Neural cell (in vitro differentiated cells): ENCODE measurements around the gene EPO. TPM values are rescaled to one million over a fixed set of nuclear protein-coding genes. Genes with fewer than 3 reads are reported as not detected.

Source experiments
- H2AFZ ChIP-seq: fragments of 200-600, 300-800 bp; sonication (generic), shearing (Covaris generic); 2 replicates; pipeline ENCODE4 v1.6.0; 2014; ENCODE audit warnings: low read depth, mild to moderate bottlenecking, antibody characterized with exemption, low read length, moderate library complexity
- H3F3A ChIP-seq: fragments of 200-600 bp; shearing (Covaris generic); 2 replicates; pipeline ENCODE4 v1.6.1; 2016; ENCODE audit warnings: mild to moderate bottlenecking, moderate library complexity, mixed read lengths, antibody characterized with exemption, low read length; ENCODE audit not compliant: insufficient read depth, poor library complexity, severe bottlenecking
- H3K27ac ChIP-seq: fragments of 200-600, 300-800 bp; sonication (generic), shearing (Covaris generic); 2 replicates; pipeline ENCODE4 v1.5.1; 2014; ENCODE audit warnings: mild to moderate bottlenecking, low read length, moderate library complexity
- H3K27me3 ChIP-seq: fragments of 300-800, 200-600 bp; sonication (generic), shearing (Covaris generic); 2 replicates; pipeline ENCODE4 v1.6.0; 2014; ENCODE audit warnings: mild to moderate bottlenecking, low read depth, low read length, moderate library complexity; ENCODE audit not compliant: insufficient read depth
- H3K36me3 ChIP-seq: fragments of 300-800, 200-600 bp; sonication (generic), shearing (Covaris generic); 2 replicates; pipeline ENCODE4 v1.5.1; 2014; ENCODE audit warnings: mild to moderate bottlenecking, antibody characterized with exemption, low read length, moderate library complexity; ENCODE audit not compliant: insufficient read depth
- H3K4me2 ChIP-seq: fragments of 300-800, 200-600 bp; sonication (generic), shearing (Covaris generic); 2 replicates; pipeline ENCODE4 v1.6.0; 2014; ENCODE audit warnings: mild to moderate bottlenecking, low read length
- H3K4me3 ChIP-seq: fragments of 300-800, 200-600 bp; sonication (generic), shearing (Covaris generic); 2 replicates; pipeline ENCODE4 v1.5.1; 2014; ENCODE audit warnings: mild to moderate bottlenecking, low read length, moderate library complexity
- H3K79me2 ChIP-seq: fragments of 200-600 bp; shearing (Covaris generic); replicated peaks from 2 replicates; pipeline ENCODE4 v1.6.0; 2014; ENCODE audit warnings: mild to moderate bottlenecking, low read length, moderate library complexity; ENCODE audit not compliant: insufficient read depth
- H3K9ac ChIP-seq: fragments of 300-800, 200-600 bp; sonication (generic), shearing (Covaris generic); 2 replicates; pipeline ENCODE4 v1.6.1; 2016; ENCODE audit warnings: mild to moderate bottlenecking, low read length, mixed read lengths
- H3K9me2 ChIP-seq: fragments of 200-600 bp; shearing (Covaris generic); 2 replicates; pipeline ENCODE4 v1.6.1; 2016; ENCODE audit warnings: mild to moderate bottlenecking, low read length, mixed read lengths; ENCODE audit not compliant: insufficient read depth
- H3K9me3 ChIP-seq: fragments of 200-600, 300-800 bp; sonication (generic), shearing (Covaris generic); 2 replicates; pipeline ENCODE4 v1.6.1; 2016; ENCODE audit warnings: mild to moderate bottlenecking, mixed run types, low read length, moderate library complexity, mixed read lengths
- H4K20me1 ChIP-seq: fragments of 200-600 bp; shearing (Covaris generic); 2 replicates; pipeline ENCODE4 v1.6.1; 2016; ENCODE audit warnings: mild to moderate bottlenecking, mixed run types; ENCODE audit not compliant: insufficient read depth
- CTCF ChIP-seq: fragments of 450-650 bp; IDR thresholded peaks from 2 replicates; pipeline ENCODE4 v1.5.1; 2014; ENCODE audit warnings: antibody characterized with exemption, mild to moderate bottlenecking, moderate library complexity; ENCODE audit not compliant: poor library complexity, severe bottlenecking
- EP300 ChIP-seq: fragments of 450-650 bp; conservative IDR thresholded peaks from 2 replicates; pipeline ENCODE4 v1.6.1; 2014; ENCODE audit warnings: antibody characterized with exemption, mild to moderate bottlenecking, moderate library complexity; ENCODE audit not compliant: poor library complexity, severe bottlenecking
- EZH2 ChIP-seq: fragments of 200-600, 300-800 bp; shearing (Covaris generic), sonication (generic); IDR thresholded peaks from 2 replicates; pipeline ENCODE4 v1.6.1; 2014; ENCODE audit warnings: antibody characterized with exemption, low read length, borderline replicate concordance, mild to moderate bottlenecking; ENCODE audit not compliant: insufficient read depth, poor library complexity, severe bottlenecking
- MXI1 ChIP-seq: fragments of 450-650 bp; conservative IDR thresholded peaks from 2 replicates; pipeline ENCODE4 v1.6.1; 2014; ENCODE audit warnings: antibody characterized with exemption, mild to moderate bottlenecking; ENCODE audit not compliant: poor library complexity, severe bottlenecking
- POLR2AphosphoS5 ChIP-seq: IDR thresholded peaks from 2 replicates; pipeline ENCODE4 v1.6.1; 2012
- RAD21 ChIP-seq: fragments of 450-650 bp; conservative IDR thresholded peaks from 2 replicates; pipeline ENCODE4 v1.6.1; 2014; ENCODE audit warnings: antibody characterized with exemption, mild to moderate bottlenecking, moderate library complexity
- SMC3 ChIP-seq: fragments of 450-650 bp; conservative IDR thresholded peaks from 2 replicates; pipeline ENCODE4 v1.6.1; 2014; ENCODE audit warnings: antibody characterized with exemption, mild to moderate bottlenecking, moderate library complexity; ENCODE audit not compliant: poor library complexity
- TAF1 ChIP-seq: IDR thresholded peaks from 2 replicates; pipeline ENCODE4 v1.6.1; 2012; ENCODE audit warnings: low read depth
- polyA plus RNA-seq: library from polyadenylated mRNA; depleted of rRNA; stranded (reverse); fragments of >200 nt; gene quantifications from 2 replicates; pipeline ENCODE4 v1.2.3, GENCODE V29; 2014

The EPO gene
- polyA plus RNA-seq, 1 donor from 2014 or later = not detected

- no peak overlapping the region for H3K27ac ChIP-seq
- TF ChIP-seq TAF1 = no peak
- H3K9me2 ChIP-seq = no peaks in the 10 kb centered on the region
- no peaks in the 10 kb centered on the region for H3K9me3 ChIP-seq
- no peak overlapping the region for H3K4me3 ChIP-seq
- H3K4me2 ChIP-seq = no peak overlapping the region
- no peaks in the 10 kb centered on the region for H3K36me3 ChIP-seq
- peaks cover 48% of the 10 kb centered on the region for H3K79me2 ChIP-seq
- no peaks in the 10 kb centered on the region for H3K27me3 ChIP-seq
- peaks cover 20% of the 10 kb centered on the region for H4K20me1 ChIP-seq
- H2AFZ ChIP-seq = no peak overlapping the region
- H3K9ac ChIP-seq = no peak overlapping the region
- no peaks in the 10 kb centered on the region for H3F3A ChIP-seq
Observed at GRCh38 chr7:100688326-100688860, 31.9 kb upstream of the EPO start.

- no peaks in the 10 kb centered on the region for H3F3A ChIP-seq
- peaks cover 20% of the 10 kb centered on the region for H4K20me1 ChIP-seq
- H3K9me3 ChIP-seq = no peaks in the 10 kb centered on the region
- H3K36me3 ChIP-seq = no peaks in the 10 kb centered on the region
- no peak overlapping the region for H2AFZ ChIP-seq
- no peaks in the 10 kb centered on the region for H3K27me3 ChIP-seq
- no peaks in the 10 kb centered on the region for H3K9me2 ChIP-seq
- H3K4me3 ChIP-seq = no peak overlapping the region
- no peak overlapping the region for H3K4me2 ChIP-seq
- TF ChIP-seq POLR2AphosphoS5 (no peak), EZH2 (no peak), TAF1 (no peak), EP300 (no peak), SMC3 (no peak)
- no peak overlapping the region for H3K9ac ChIP-seq
- H3K79me2 ChIP-seq = peaks cover 50% of the 10 kb centered on the region
- no peak overlapping the region for H3K27ac ChIP-seq
Observed at GRCh38 chr7:100689230-100690135, 30.8 kb upstream of the EPO start.

GRCh38 chr7:100691676-100692577 is 28.3 kb upstream of the EPO start:
- Histone ChIP-seq H3K36me3 (no peaks in the 10 kb centered on the region), H2AFZ (no peak overlapping the region), H3K79me2 (peaks cover 50% of the 10 kb centered on the region), H3K4me2 (peak overlapping the region; percentile 96), H3F3A (no peaks in the 10 kb centered on the region), H4K20me1 (peaks cover 20% of the 10 kb centered on the region), H3K27ac (no peak overlapping the region), H3K4me3 (peak overlapping the region; percentile 95), H3K9ac (peak overlapping the region; percentile 83), H3K9me3 (no peaks in the 10 kb centered on the region), H3K9me2 (no peaks in the 10 kb centered on the region), H3K27me3 (no peaks in the 10 kb centered on the region)
- TF ChIP-seq EP300 (no peak), EZH2 (no peak), RAD21 (peak; percentile 72), CTCF (peak; percentile 85), SMC3 (peak; percentile 83), MXI1 (peak; percentile 46)
